ENCODE data around the gene EPHA6. TPM values are rescaled to one million over a fixed set of nuclear protein-coding genes. Genes with fewer than 3 reads are reported as not detected.

EPHA6 gene
- total RNA-seq, 1 experiment from 2014 or later = 2.7 TPM

DNA sequence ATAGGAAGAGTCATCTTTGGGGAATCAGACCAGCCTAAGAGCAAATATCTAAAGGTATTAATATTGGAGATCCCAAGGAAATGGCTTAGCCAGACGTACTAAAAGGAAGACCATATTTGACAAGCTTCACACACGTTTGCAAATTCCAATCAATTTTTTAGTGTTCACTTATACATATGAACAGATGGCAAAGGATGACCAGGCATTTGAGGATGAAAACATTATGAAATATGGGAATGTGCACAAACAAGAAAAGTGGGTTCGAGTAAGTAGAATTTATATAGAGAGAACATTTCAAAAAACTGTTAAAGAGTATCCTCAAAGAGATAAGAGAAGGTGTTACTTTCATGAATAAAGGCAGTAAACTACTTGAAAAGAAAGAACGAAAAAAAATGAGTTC is 981.6 kb downstream of the EPHA6 start:
- BruUV-seq (replicated peaks) = no TSS peak
- TF ChIP-seq, protein P1, sequence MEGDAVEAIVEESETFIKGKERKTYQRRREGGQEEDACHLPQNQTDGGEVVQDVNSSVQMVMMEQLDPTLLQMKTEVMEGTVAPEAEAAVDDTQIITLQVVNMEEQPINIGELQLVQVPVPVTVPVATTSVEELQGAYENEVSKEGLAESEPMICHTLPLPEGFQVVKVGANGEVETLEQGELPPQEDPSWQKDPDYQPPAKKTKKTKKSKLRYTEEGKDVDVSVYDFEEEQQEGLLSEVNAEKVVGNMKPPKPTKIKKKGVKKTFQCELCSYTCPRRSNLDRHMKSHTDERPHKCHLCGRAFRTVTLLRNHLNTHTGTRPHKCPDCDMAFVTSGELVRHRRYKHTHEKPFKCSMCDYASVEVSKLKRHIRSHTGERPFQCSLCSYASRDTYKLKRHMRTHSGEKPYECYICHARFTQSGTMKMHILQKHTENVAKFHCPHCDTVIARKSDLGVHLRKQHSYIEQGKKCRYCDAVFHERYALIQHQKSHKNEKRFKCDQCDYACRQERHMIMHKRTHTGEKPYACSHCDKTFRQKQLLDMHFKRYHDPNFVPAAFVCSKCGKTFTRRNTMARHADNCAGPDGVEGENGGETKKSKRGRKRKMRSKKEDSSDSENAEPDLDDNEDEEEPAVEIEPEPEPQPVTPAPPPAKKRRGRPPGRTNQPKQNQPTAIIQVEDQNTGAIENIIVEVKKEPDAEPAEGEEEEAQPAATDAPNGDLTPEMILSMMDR (IDR thresholded peaks at IDR 0.05; ENCODE audit: insufficient read depth in 1 of 2, low read depth in 1 of 2, low read length in 1 of 2, severe bottlenecking in 1 of 2, unreplicated experiment in 1 of 2) = no peak
- intact Hi-C loops (cut with micrococcal nuclease; ENCODE audit: unreplicated experiment) = loop anchor here (10.0 kb wide), 1 partner anchor 99 kb away; no protein-coding TSS in a partner anchor
- Histone ChIP-seq H3K4me3 (ENCODE audit: low read depth, low read length) (no peak overlapping the region), H3K4me1 (no peaks in the 10 kb centered on the region), H3K9me3 (no peaks in the 10 kb centered on the region), H3K27me3 (replicated peaks; ENCODE audit: control insufficient read depth, insufficient read depth, low read length) (no peaks in the 10 kb centered on the region), H3K36me3 (ENCODE audit: control insufficient read depth, insufficient read depth, low read length) (no peaks in the 10 kb centered on the region)
- no peak overlapping the region for H3K27ac Mint-ChIP-seq (ENCODE audit: unreplicated experiment)
- DNase-seq = no peak
- H3K9me3 Mint-ChIP-seq (ENCODE audit: unreplicated experiment) = no peaks in the 10 kb centered on the region
- H3K4me3 Mint-ChIP-seq (ENCODE audit: unreplicated experiment) = no peak overlapping the region
- no peaks in the 10 kb centered on the region for H3K4me1 Mint-ChIP-seq (ENCODE audit: low read depth, unreplicated experiment)
- H3K36me3 Mint-ChIP-seq (ENCODE audit: insufficient read depth, unreplicated experiment) = no peaks in the 10 kb centered on the region
- CTCF ChIA-PET = no interaction called here
- POLR2A ChIA-PET = no interaction called here
- H3K27me3 Mint-ChIP-seq (ENCODE audit: insufficient read depth, unreplicated experiment) = no peaks in the 10 kb centered on the region

Measured in Caco-2 (cell line).